HepG2 (cell line): ENCODE results near the gene RHD. TPM values are rescaled to one million over a fixed set of nuclear protein-coding genes. Genes with fewer than 3 reads are reported as not detected.
A peak's percentile ranks its signal among the peaks of the same experiment; 100 is the strongest.

Source experiments
- BCL6 ChIP-seq: IDR thresholded peaks from 2 replicates; pipeline ENCODE4 v1.6.1; 2016; ENCODE audit warnings: missing genetic modification reagents, missing compliant biosample characterization
- EEA1 ChIP-seq: sonication (generic); formaldehyde crosslinking; IDR thresholded peaks from 2 replicates; pipeline ENCODE4 v1.5.1; 2020; ENCODE audit warnings: mild to moderate bottlenecking, missing genetic modification reagents, borderline replicate concordance
- FIP1L1 ChIP-seq: fragments of 200-400 bp; formaldehyde crosslinking; IDR thresholded peaks from 2 replicates; pipeline ENCODE4 v1.6.1; 2018; ENCODE audit warnings: low read depth, mild to moderate bottlenecking, low read length, moderate library complexity, borderline replicate concordance; ENCODE audit not compliant: insufficient read depth
- PHF21A ChIP-seq: sonication (generic); formaldehyde crosslinking; IDR thresholded peaks from 2 replicates; pipeline ENCODE4 v1.5.0; 2020; ENCODE audit warnings: mild to moderate bottlenecking, missing genetic modification reagents
- TOE1 ChIP-seq: sonication (generic); formaldehyde crosslinking; IDR thresholded peaks from 2 replicates; pipeline ENCODE4 v1.4.0; 2020; ENCODE audit warnings: mild to moderate bottlenecking, missing genetic modification reagents
- YEATS2 ChIP-seq: sonication (generic); formaldehyde crosslinking; IDR thresholded peaks from 2 replicates; pipeline ENCODE4 v1.4.0; 2020; ENCODE audit warnings: missing genetic modification reagents, borderline replicate concordance
- ZBTB8A ChIP-seq: sonication (generic); formaldehyde crosslinking; IDR thresholded peaks from 2 replicates; pipeline ENCODE4 v1.4.0; 2020; ENCODE audit warnings: mild to moderate bottlenecking, low read depth, missing genetic modification reagents, borderline replicate concordance
- ZFP36 ChIP-seq: fragments of 150-350 bp; IDR thresholded peaks from 2 replicates; pipeline ENCODE4 v1.6.1; 2018; ENCODE audit warnings: borderline replicate concordance, low read length, low read depth; ENCODE audit not compliant: partially characterized antibody
- ZNF121 ChIP-seq: sonication (generic); formaldehyde crosslinking; IDR thresholded peaks from 2 replicates; pipeline ENCODE4 v1.5.0; 2020; ENCODE audit warnings: mild to moderate bottlenecking, missing genetic modification reagents
- ZNF224 ChIP-seq: sonication (generic); formaldehyde crosslinking; IDR thresholded peaks from 2 replicates; pipeline ENCODE4 v1.5.0; 2020; ENCODE audit warnings: mild to moderate bottlenecking, missing genetic modification reagents
- ZNF564 ChIP-seq: sonication (generic); formaldehyde crosslinking; IDR thresholded peaks from 2 replicates; pipeline ENCODE4 v1.8.1; 2023; ENCODE audit warnings: mild to moderate bottlenecking, missing genetic modification reagents
- ZNF775 ChIP-seq: sonication (generic); formaldehyde crosslinking; IDR thresholded peaks from 2 replicates; pipeline ENCODE4 v1.4.0; 2020; ENCODE audit warnings: missing genetic modification reagents, mild to moderate bottlenecking, moderate library complexity, borderline replicate concordance
- ZSCAN31 ChIP-seq: sonication (generic); formaldehyde crosslinking; IDR thresholded peaks from 2 replicates; pipeline ENCODE4 v1.5.0; 2020; ENCODE audit warnings: low read depth, mild to moderate bottlenecking, missing genetic modification reagents
- polyA plus RNA-seq, 8 experiments: library from polyadenylated mRNA; depleted of rRNA in 3 of 8; stranded (reverse) in 7 of 8; unstranded in 1 of 8; fragments of >200 nt; fragmentation: Illumina TruSeq in 4 of 8; extraction: Trizol in 4 of 8; gene quantifications; 2 replicates each; pipeline versions ENCODE4 v1.2.1 to v1.2.3, GENCODE V29; 2011 to 2016; ENCODE audit warnings: low read depth in 4 of 8, missing spikeins in 1 of 8, mixed read lengths in 1 of 8; ENCODE audit not compliant: insufficient read depth in 1 of 8
- total RNA-seq, 5 experiments: library from RNA; depleted of rRNA; stranded (reverse); fragments of >200 nt; fragmentation: Illumina TruSeq; extraction: Trizol; gene quantifications; 2 replicates each; pipeline ENCODE4 v1.2.3, GENCODE V29; 2016; ENCODE audit warnings: low read depth in 1 of 5
- TF ChIP-seq, protein P1 (sequence below): sonication (generic); formaldehyde crosslinking; IDR thresholded peaks from 2 replicates; pipeline ENCODE4 v1.5.0; 2020; ENCODE audit warnings: mild to moderate bottlenecking, missing genetic modification reagents
- TF ChIP-seq, protein P2 (sequence below): sonication (generic); formaldehyde crosslinking; IDR thresholded peaks from 2 replicates; pipeline ENCODE4 v1.8.0; 2022; ENCODE audit warnings: mild to moderate bottlenecking, missing genetic modification reagents, borderline replicate concordance
- TF ChIP-seq, protein P3 (sequence below): sonication (generic); formaldehyde crosslinking; IDR thresholded peaks from 2 replicates; pipeline ENCODE4 v1.5.0; 2020; ENCODE audit warnings: mild to moderate bottlenecking, missing genetic modification reagents, borderline replicate concordance
- TF ChIP-seq, protein P4 (sequence below): sonication (generic); formaldehyde crosslinking; conservative IDR thresholded peaks from 2 replicates; pipeline ENCODE4 v1.4.0; 2020; ENCODE audit warnings: missing genetic modification reagents
- TF ChIP-seq, protein P5 (sequence below): sonication (generic); formaldehyde crosslinking; IDR thresholded peaks from 2 replicates; pipeline ENCODE4 v1.5.1; 2020; ENCODE audit warnings: missing genetic modification reagents, mild to moderate bottlenecking, borderline replicate concordance

RHD gene
- total and polyA plus RNA-seq, 2 of the 13 experiments (the other 11 are each of a cell fraction or from before 2014, with no cell fraction given): not detected

DNA sequence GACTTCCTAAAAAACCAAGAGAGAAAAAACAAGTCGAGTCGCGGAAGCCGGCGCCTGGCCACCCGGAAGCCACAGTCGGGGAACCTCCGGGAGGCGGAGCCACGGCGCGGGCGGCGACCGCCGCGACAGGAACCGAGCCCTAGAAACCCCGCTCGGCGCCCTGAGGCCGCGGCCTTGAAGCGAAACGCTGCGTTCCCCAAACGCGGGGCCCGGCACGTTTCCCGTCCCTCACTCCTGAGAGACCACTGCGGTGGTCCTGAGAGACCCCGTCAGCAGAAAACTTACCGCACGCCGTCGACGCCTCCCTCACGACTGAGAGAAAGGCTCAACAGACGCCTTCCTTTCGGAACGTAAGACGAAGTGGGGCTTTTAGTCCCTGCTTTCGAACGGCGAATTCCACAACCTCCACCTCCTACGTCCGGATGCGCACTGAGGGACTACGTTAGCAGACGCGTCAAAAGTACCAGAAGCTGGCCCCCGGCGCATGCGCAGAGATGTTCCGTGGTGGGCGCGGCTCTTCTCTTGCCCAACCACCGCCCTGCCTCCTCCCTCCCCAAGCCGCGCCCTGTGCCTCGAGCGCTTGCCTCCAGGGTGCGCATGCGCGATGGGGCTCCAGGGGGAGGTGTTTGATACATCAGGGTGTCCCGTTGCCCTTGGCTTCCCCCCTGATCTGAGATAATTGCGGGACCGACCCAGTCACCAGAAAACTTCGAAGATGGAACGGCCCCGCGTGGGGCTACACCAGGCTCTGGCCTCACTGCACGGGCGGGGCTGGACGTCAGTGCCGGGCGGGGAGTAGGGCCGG lies 25.1 kb upstream of the RHD start, which contains the start of gene RSRP1 (continued):
- TF ChIP-seq, protein P1, sequence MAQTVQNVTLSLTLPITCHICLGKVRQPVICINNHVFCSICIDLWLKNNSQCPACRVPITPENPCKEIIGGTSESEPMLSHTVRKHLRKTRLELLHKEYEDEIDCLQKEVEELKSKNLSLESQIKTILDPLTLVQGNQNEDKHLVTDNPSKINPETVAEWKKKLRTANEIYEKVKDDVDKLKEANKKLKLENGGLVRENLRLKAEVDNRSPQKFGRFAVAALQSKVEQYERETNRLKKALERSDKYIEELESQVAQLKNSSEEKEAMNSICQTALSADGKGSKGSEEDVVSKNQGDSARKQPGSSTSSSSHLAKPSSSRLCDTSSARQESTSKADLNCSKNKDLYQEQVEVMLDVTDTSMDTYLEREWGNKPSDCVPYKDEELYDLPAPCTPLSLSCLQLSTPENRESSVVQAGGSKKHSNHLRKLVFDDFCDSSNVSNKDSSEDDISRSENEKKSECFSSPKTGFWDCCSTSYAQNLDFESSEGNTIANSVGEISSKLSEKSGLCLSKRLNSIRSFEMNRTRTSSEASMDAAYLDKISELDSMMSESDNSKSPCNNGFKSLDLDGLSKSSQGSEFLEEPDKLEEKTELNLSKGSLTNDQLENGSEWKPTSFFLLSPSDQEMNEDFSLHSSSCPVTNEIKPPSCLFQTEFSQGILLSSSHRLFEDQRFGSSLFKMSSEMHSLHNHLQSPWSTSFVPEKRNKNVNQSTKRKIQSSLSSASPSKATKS (CRISPR knock-in tag): no peak
- TF ChIP-seq BCL6 (CRISPR knock-in tag): peak; percentile 50
- TF ChIP-seq, protein P2, sequence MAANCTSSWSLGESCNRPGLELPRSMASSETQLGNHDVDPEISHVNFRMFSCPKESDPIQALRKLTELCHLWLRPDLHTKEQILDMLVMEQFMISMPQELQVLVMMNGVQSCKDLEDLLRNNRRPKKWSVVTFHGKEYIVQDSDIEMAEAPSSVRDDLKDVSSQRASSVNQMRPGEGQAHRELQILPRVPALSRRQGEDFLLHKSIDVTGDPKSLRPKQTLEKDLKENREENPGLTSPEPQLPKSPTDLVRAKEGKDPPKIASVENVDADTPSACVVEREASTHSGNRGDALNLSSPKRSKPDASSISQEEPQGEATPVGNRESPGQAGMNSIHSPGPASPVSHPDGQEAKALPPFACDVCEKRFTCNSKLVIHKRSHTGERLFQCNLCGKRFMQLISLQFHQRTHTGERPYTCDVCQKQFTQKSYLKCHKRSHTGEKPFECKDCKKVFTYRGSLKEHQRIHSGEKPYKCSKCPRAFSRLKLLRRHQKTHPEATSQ: peak; percentile 67; the same call in 1 of the 2 replicates
- TF ChIP-seq PHF21A (CRISPR knock-in tag): peak; percentile 43; the same call in 1 of the 2 replicates
- peak; percentile 65; the same call in 1 of the 2 replicates for TF ChIP-seq ZNF564
- peak; percentile 82 for TF ChIP-seq YEATS2
- TF ChIP-seq ZNF775 (CRISPR knock-in tag): no peak
- peak; percentile 44; the same call in 1 of the 2 replicates for TF ChIP-seq FIP1L1
- TF ChIP-seq, protein P3, sequence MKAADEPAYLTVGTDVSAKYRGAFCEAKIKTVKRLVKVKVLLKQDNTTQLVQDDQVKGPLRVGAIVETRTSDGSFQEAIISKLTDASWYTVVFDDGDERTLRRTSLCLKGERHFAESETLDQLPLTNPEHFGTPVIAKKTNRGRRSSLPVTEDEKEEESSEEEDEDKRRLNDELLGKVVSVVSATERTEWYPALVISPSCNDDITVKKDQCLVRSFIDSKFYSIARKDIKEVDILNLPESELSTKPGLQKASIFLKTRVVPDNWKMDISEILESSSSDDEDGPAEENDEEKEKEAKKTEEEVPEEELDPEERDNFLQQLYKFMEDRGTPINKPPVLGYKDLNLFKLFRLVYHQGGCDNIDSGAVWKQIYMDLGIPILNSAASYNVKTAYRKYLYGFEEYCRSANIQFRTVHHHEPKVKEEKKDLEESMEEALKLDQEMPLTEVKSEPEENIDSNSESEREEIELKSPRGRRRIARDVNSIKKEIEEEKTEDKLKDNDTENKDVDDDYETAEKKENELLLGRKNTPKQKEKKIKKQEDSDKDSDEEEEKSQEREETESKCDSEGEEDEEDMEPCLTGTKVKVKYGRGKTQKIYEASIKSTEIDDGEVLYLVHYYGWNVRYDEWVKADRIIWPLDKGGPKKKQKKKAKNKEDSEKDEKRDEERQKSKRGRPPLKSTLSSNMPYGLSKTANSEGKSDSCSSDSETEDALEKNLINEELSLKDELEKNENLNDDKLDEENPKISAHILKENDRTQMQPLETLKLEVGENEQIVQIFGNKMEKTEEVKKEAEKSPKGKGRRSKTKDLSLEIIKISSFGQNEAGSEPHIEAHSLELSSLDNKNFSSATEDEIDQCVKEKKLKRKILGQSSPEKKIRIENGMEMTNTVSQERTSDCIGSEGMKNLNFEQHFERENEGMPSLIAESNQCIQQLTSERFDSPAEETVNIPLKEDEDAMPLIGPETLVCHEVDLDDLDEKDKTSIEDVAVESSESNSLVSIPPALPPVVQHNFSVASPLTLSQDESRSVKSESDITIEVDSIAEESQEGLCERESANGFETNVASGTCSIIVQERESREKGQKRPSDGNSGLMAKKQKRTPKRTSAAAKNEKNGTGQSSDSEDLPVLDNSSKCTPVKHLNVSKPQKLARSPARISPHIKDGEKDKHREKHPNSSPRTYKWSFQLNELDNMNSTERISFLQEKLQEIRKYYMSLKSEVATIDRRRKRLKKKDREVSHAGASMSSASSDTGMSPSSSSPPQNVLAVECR (CRISPR knock-in tag): peak; percentile 90
- TF ChIP-seq, protein P4, sequence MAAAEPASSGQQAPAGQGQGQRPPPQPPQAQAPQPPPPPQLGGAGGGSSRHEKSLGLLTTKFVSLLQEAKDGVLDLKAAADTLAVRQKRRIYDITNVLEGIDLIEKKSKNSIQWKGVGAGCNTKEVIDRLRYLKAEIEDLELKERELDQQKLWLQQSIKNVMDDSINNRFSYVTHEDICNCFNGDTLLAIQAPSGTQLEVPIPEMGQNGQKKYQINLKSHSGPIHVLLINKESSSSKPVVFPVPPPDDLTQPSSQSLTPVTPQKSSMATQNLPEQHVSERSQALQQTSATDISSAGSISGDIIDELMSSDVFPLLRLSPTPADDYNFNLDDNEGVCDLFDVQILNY: no peak
- TF ChIP-seq ZNF224 (CRISPR knock-in tag): peak; percentile 76
- TF ChIP-seq, protein P5, sequence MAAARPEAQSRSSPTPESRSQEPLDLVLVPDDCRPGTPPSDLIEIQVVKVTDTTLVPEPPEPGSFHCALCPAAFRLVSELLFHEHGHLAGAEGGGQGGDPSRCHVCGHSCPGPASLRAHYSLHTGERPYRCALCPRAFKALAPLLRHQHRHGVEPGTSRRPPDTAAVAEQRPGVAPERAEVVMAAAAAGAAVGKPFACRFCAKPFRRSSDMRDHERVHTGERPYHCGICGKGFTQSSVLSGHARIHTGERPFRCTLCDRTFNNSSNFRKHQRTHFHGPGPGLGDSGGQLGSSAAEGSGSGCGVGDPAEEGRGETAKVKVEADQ (CRISPR knock-in tag): peak; percentile 61; the same call in 1 of the 2 replicates
- no peak for TF ChIP-seq ZBTB8A (CRISPR knock-in tag)
- TF ChIP-seq ZSCAN31: peak; percentile 57
- TF ChIP-seq TOE1 (CRISPR knock-in tag): peak; percentile 94
- TF ChIP-seq ZNF121 (CRISPR knock-in tag): peak; percentile 42; the same call in 1 of the 2 replicates
- TF ChIP-seq EEA1 (CRISPR knock-in tag): no peak
- TF ChIP-seq ZFP36: no peak
